Adrenal gland (tissue), 5 donors: Measurements from ENCODE around the gene ETV6.

ENCODE experiments used
- POLR2A ChIP-seq, 2 donors: fragments of 450-650 bp; IDR thresholded peaks; one replicate each; pipeline ENCODE4 v1.6.1; 2017; ENCODE audit warnings: antibody characterized with exemption in 2 of 2, mild to moderate bottlenecking in 2 of 2, moderate library complexity in 1 of 2
- TF ChIP-seq, protein P1 (sequence below), 6 experiments: fragments of 450-650 bp in 4 of 6; fragments of 200-600 bp in 2 of 6; sonication (generic) in 1 of 6; IDR thresholded peaks; 1 replicate in 5 of 6; 2 replicates in 1 of 6; pipeline versions ENCODE4 v1.5.1 to v1.8.0; 2016 to 2021; ENCODE audit warnings: antibody characterized with exemption in 6 of 6, mild to moderate bottlenecking in 2 of 6, moderate library complexity in 1 of 6
- donor health status: DM: no; HTN: no; CAD: no.

GRCh38 chr12:11758087-11758486 lies 108.6 kb downstream of the ETV6 start:
- TF ChIP-seq, protein P1, sequence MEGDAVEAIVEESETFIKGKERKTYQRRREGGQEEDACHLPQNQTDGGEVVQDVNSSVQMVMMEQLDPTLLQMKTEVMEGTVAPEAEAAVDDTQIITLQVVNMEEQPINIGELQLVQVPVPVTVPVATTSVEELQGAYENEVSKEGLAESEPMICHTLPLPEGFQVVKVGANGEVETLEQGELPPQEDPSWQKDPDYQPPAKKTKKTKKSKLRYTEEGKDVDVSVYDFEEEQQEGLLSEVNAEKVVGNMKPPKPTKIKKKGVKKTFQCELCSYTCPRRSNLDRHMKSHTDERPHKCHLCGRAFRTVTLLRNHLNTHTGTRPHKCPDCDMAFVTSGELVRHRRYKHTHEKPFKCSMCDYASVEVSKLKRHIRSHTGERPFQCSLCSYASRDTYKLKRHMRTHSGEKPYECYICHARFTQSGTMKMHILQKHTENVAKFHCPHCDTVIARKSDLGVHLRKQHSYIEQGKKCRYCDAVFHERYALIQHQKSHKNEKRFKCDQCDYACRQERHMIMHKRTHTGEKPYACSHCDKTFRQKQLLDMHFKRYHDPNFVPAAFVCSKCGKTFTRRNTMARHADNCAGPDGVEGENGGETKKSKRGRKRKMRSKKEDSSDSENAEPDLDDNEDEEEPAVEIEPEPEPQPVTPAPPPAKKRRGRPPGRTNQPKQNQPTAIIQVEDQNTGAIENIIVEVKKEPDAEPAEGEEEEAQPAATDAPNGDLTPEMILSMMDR (IDR thresholded peaks at IDR 0.05), result no peak
- no peak for TF ChIP-seq POLR2A (IDR thresholded peaks at IDR 0.05)
